Muscle layer of duodenum (tissue), 2 donors: ENCODE results near the gene SDK1.

Source experiments
- H3K27ac ChIP-seq: one replicate; pipeline ENCODE4 v1.7.0; 2013; ENCODE audit warnings: mild to moderate bottlenecking, low read length
- H3K27me3 ChIP-seq: one replicate; pipeline ENCODE4 v1.7.0; 2013; ENCODE audit warnings: low read depth, mild to moderate bottlenecking, control low read depth, low read length
- H3K36me3 ChIP-seq, 2 donors: one replicate each; pipeline ENCODE4 v1.7.0; 2013; ENCODE audit warnings: low read length in 2 of 2, control low read depth in 1 of 2, mild to moderate bottlenecking in 1 of 2; ENCODE audit not compliant: insufficient read depth in 2 of 2, control insufficient read depth in 1 of 2
- H3K4me1 ChIP-seq, 2 donors: one replicate each; pipeline ENCODE4 v1.7.0; 2013; ENCODE audit warnings: low read length in 2 of 2, mild to moderate bottlenecking in 2 of 2, control low read depth in 1 of 2, moderate library complexity in 1 of 2; ENCODE audit not compliant: insufficient read depth in 2 of 2, control insufficient read depth in 1 of 2
- H3K4me3 ChIP-seq, 2 donors: one replicate each; pipeline ENCODE4 v1.7.0; 2013; ENCODE audit warnings: low read length in 2 of 2, low read depth in 1 of 2, mild to moderate bottlenecking in 1 of 2
- H3K9me3 ChIP-seq, 2 donors: one replicate each; pipeline ENCODE4 v1.7.0; 2013; ENCODE audit warnings: low read length in 2 of 2, control low read depth in 1 of 2, mild to moderate bottlenecking in 1 of 2; ENCODE audit not compliant: control insufficient read depth in 1 of 2
- donor health status: healthy.

Gene SDK1

GRCh38 chr7:4244635-4245034 lies 943.6 kb downstream of the SDK1 start:
- Histone ChIP-seq H3K9me3 (peaks cover 0 to 9% of the 10 kb centered on the region in 2 donors), H3K4me3 (no peak overlapping the region), H3K27me3 (no peaks in the 10 kb centered on the region), H3K27ac (no peak overlapping the region), H3K4me1 (no peaks in the 10 kb centered on the region), H3K36me3 (peaks cover 0 to 5% of the 10 kb centered on the region in 2 donors)

- Histone ChIP-seq H3K9me3 (peaks cover 0 to 9% of the 10 kb centered on the region in 2 donors), H3K4me1 (no peaks in the 10 kb centered on the region), H3K27ac (no peak overlapping the region), H3K36me3 (peaks cover 0 to 5% of the 10 kb centered on the region in 2 donors), H3K4me3 (no peak overlapping the region), H3K27me3 (no peaks in the 10 kb centered on the region)
These were observed 944.2 kb downstream of the SDK1 start for GRCh38 chr7:4245135-4245865.

- no peaks in the 10 kb centered on the region for H3K27me3 ChIP-seq
- no peaks in the 10 kb centered on the region for H3K4me1 ChIP-seq
- no peak overlapping the region for H3K27ac ChIP-seq
- H3K36me3 ChIP-seq, result peaks cover 0 to 5% of the 10 kb centered on the region in 2 donors
- no peak overlapping the region for H3K4me3 ChIP-seq
- peaks cover 0 to 9% of the 10 kb centered on the region in 2 donors for H3K9me3 ChIP-seq
These were observed 944.9 kb downstream of the SDK1 start for GRCh38 chr7:4245866-4246470.

- Histone ChIP-seq H3K36me3 (peaks cover 0 to 5% of the 10 kb centered on the region in 2 donors), H3K27ac (no peak overlapping the region), H3K4me1 (no peaks in the 10 kb centered on the region), H3K9me3 (peaks cover 0 to 12% of the 10 kb centered on the region in 2 donors), H3K4me3 (no peak overlapping the region), H3K27me3 (no peaks in the 10 kb centered on the region)
These were observed 945.5 kb downstream of the SDK1 start for GRCh38 chr7:4246536-4246935.

- Histone ChIP-seq H3K27ac (no peak overlapping the region), H3K36me3 (peaks cover 0 to 5% of the 10 kb centered on the region in 2 donors), H3K4me3 (no peak overlapping the region), H3K4me1 (no peaks in the 10 kb centered on the region), H3K9me3 (peaks cover 0 to 12% of the 10 kb centered on the region in 2 donors), H3K27me3 (no peaks in the 10 kb centered on the region)
These were observed 946.2 kb downstream of the SDK1 start for GRCh38 chr7:4247106-4247876.

GRCh38 chr7:4248295-4248694 lies 947.2 kb downstream of the SDK1 start:
- no peaks in the 10 kb centered on the region for H3K4me1 ChIP-seq
- no peaks in the 10 kb centered on the region for H3K27me3 ChIP-seq
- peaks cover 0 to 5% of the 10 kb centered on the region in 2 donors for H3K36me3 ChIP-seq
- H3K4me3 ChIP-seq, result no peak overlapping the region
- H3K9me3 ChIP-seq, result peaks cover 0 to 12% of the 10 kb centered on the region in 2 donors
- no peak overlapping the region for H3K27ac ChIP-seq

GRCh38 chr7:4249241-4249640 lies 948.2 kb downstream of the SDK1 start:
- no peak overlapping the region for H3K27ac ChIP-seq

GRCh38 chr7:4255336-4255735 lies 954.3 kb downstream of the SDK1 start:
- H3K4me3 ChIP-seq, result no peak overlapping the region
- no peak overlapping the region for H3K27ac ChIP-seq
- H3K9me3 ChIP-seq, result peaks cover 0 to 7% of the 10 kb centered on the region in 2 donors

More at GRCh38 chr7:4249241-4249640, 948.2 kb downstream of the SDK1 start:
- H3K27me3 ChIP-seq, result no peaks in the 10 kb centered on the region
- no peaks in the 10 kb centered on the region for H3K4me1 ChIP-seq
- H3K9me3 ChIP-seq, result peaks cover 0 to 12% of the 10 kb centered on the region in 2 donors
- H3K36me3 ChIP-seq, result peaks cover 0 to 3% of the 10 kb centered on the region in 2 donors
- H3K4me3 ChIP-seq, result no peak overlapping the region

GRCh38 chr7:4256286-4256685 lies 955.2 kb downstream of the SDK1 start:
- Histone ChIP-seq H3K27ac (no peak overlapping the region), H3K27me3 (no peaks in the 10 kb centered on the region), H3K4me3 (no peak overlapping the region), H3K9me3 (peaks cover 0 to 5% of the 10 kb centered on the region in 2 donors), H3K36me3 (no peaks in the 10 kb centered on the region), H3K4me1 (peaks cover 0 to 18% of the 10 kb centered on the region in 2 donors)

More at GRCh38 chr7:4255336-4255735, 954.3 kb downstream of the SDK1 start:
- Histone ChIP-seq H3K27me3 (no peaks in the 10 kb centered on the region), H3K36me3 (no peaks in the 10 kb centered on the region), H3K4me1 (peaks cover 0 to 10% of the 10 kb centered on the region in 2 donors)

- no peaks in the 10 kb centered on the region for H3K27me3 ChIP-seq
- H3K27ac ChIP-seq, result no peak overlapping the region
- H3K36me3 ChIP-seq, result no peaks in the 10 kb centered on the region
- H3K4me3 ChIP-seq, result no peak overlapping the region
- H3K4me1 ChIP-seq, result peaks cover 0 to 22% of the 10 kb centered on the region in 2 donors
- peaks cover 0 to 3% of the 10 kb centered on the region in 2 donors for H3K9me3 ChIP-seq
These were observed 956.4 kb downstream of the SDK1 start for GRCh38 chr7:4257146-4258111.
